T-helper 9 cell (primary cell): Measurements from ENCODE around the gene ACLY.
"Not testable (repeated sequence)": the region's sequence is repeated elsewhere in the genome, so short reads cannot be mapped to it uniquely, and the experiment has no call there.

Experiments used
- DNase-seq: peaks from one replicate; pipeline ENCODE4 v3.0.0-alpha.2; 2020

Gene ACLY

DNA sequence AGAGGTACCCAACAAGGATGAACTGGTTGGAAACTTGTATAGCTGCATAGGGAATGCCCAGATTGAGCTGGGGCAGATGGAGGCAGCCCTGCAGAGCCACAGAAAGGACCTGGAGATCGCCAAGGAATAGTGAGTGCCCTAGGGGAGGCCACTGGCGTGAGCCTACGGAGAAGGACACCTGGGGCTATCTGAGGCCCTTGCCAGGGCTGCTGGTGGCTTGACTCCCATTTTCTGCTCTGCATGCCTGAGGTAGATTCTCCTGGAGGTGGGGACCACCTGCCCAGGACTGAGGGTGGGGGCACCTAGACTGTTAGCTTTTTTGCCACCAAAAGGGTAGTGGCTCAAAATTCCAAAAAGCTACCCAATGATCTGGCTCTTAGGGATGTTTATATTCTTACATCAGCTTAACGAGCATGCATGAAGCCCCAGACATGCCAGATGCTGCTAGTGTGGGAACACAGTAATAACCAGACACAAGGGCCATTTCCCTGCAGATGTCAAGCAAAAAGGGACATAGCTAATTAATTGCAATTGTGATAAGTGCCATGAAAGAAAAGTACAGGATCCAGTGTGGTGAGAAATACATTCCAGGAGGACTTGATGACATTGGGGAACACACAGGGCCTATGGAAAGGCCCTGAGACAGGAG, 20.4 kb upstream of the ACLY start:
- no peak for DNase-seq

DNA sequence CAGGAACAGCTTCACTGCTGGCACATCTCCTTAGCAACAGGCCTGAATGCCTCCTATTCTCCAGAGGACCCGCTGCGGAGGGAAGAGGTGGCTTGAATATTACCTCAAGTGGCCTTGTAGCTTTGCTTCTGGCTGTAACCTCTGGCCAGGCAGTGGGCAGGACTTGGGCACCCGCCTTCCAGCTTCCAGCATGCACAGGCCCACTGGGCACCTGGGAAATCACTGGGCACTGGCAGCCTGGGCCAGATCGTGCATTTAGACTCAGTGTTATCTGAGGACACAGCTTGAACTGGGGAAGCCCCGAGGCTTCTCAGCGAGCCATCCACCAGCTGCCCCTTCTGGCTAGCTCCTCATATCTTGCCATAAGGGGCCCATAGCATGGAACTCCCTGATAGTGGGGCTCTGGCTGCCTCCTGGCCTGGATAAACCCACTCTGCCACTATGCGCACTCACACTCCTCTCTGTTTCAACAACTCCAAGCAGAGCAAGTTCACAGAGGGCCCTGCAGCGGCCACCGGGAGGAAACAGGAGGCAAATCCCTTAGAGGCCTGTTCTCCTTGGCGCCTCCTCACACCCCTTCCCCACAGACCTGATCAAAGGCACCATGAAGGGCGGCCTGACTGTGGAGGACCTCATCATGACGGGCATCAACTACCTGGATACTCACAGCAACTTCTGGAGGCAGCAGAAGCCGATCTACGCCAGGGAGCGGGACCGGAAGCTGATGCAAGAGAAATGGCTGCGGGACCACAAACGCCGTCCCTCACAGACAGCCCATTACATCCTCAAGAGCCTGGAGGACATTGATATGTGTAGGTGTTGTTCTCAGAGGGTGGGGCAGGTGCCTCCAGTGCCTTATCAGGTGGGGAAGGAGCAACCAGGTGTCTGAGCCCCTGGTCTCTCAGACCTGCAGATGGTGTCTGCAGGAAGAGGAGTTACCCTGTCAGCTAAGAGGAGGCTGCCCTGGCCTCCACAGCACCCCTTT, 19.5 kb upstream of the ACLY start:
- DNase-seq = no peak

DNA sequence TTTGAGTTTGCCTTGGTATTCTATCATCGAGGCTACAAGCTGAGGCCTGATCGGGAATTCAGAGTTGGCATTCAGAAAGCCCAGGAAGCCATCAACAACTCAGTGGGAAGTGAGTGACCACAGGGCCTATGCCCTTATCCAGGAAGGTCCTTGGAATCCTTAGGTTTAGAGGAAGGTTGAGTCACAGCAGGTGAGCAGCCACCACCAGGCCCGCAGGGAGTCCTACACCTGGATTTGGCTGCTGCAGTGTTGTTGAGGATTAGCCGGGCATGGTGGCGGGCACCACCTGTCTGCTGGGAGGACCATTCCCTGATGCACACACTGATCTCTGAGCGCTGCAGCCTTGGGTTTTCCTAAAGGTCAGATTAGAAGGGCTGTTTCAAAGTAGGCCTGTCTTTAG, 16.9 kb upstream of the ACLY start:
- DNase-seq = no peak

DNA sequence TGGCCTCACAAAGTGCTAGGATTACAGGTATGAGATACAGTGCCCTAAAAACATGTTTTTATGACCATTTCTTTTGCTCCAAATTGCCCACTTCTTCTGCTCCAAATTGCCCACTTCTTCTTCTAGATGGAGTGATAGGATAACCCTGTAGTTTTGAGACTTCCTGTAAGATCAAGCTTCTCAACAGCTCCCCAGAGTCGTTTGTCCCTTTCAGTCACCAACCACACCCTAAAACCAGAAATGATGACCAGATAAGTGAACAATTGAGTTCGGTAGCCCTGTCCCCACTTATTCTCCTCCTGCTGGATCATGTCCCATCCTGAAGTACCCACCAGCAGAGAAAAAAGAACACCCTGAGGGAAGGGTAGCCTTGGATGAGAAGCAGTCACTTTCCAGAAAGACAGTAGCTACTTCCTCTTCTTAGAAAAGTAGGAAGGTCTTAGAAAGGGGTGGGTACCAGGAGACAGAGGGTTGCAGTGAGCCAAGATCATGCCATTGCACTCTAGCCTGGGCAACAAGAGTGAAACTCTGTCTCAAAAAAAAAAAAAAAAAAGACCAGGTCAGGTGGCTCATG, 14.2 kb upstream of the ACLY start:
- DNase-seq = no peak

DNA sequence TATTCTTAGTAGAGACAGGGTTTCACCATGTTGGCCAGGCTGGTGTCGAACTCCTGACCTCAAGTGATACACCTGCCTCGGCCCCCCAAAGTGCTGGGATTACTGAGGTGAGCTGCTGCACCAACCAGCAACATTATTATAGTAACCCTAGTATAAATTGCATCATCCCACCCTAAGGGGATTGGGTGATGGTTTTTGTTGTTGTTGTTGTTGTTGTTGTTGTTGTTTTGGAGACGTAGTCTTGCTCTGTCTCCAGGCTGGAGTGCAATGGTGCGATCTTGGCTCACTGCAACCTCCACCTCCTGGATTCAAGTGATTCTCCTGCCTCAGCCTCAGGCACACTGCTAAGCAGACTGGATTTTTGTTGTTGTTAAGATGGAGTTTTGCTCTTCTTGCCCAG, 13.0 kb upstream of the ACLY start:
- not testable (repeated sequence) for DNase-seq

DNA sequence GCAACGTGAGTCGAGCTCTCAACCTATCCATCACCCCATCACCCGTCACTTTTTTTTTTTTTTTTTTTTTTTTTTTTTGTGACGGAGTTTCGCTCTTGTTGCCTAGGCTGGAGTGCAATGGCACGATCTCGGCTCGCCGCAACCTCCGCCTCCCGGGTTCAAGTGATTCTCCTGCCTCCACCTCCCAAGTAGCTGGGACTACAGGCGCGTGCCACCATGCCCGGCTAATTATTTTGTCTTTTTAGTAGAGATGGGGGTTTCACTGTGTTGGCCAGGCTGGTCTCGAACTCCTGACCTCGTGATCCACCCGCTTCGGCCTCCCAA, 12.0 kb upstream of the ACLY start:
- DNase-seq = not testable (repeated sequence)

DNA sequence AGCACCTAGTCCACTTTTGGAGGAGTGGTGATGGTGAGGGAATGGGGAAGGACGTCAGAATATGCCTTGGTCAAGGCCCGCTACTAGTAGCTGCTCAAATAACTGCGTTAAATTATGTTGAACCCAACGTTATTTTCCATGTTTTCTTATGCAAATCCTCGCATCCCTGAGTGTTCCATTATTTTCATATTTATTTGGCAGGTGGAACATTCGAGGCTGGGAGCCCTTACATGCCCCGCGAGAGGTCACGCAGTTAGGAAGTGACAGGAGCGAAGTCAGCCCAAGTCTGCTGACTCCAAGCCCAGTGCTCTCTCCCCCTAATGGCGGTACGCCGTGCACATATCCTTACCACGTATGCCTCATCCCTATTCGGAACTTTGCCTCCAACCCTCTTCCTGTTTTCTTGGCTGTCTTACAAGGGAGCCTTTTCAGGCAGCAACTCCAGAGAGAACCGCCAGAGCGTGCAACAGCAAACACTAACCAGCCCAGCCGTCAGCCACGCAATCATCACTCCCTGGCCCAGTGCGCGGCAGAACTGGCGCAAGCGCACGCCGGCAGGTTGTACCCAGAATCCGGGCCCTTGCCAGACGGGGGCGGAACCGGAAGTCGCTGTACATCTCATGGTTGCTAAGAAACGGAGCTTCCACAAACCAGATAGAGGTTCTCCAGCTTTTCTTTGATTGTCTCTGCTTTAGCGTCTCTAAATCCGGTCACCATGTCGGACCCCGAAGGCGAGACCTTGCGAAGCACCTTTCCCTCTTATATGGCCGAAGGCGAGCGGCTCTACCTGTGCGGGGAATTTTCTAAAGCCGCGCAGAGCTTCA, 11.5 kb upstream of the ACLY start, which contains the start of gene ODAD4:
ODAD4 (plus strand) TSS at position 609 of the 824 bp plus-strand sequence; CDS start at position 716, 107 bp downstream.
- peak; percentile 94 for DNase-seq

DNA sequence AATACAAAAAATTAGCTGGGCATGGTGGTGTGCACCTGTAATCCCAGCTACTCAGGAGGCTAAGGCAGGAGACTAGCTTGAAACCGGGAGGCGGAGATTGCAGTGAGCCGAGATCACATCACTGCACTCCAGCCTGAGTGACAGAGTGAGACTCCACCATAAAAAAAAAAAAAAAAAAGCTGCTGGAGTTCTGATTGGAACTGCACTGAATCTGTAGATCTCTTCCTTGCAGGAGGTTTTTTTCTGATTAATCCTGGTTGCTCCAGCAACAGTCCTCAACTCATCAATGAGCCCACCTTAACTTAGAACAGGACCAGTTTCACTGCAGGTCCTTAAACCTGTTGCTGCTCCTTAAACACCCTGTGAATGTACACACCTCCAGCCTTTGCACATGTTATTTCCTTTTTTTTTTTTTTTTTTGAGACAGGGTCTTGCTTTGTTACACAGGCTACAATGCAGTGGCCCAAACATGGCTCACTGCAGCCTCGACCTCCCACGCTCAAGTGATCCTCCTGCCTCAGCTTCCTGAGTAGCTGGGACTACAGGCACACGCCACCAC, 10.0 kb upstream of the ACLY start:
- no peak for DNase-seq

DNA sequence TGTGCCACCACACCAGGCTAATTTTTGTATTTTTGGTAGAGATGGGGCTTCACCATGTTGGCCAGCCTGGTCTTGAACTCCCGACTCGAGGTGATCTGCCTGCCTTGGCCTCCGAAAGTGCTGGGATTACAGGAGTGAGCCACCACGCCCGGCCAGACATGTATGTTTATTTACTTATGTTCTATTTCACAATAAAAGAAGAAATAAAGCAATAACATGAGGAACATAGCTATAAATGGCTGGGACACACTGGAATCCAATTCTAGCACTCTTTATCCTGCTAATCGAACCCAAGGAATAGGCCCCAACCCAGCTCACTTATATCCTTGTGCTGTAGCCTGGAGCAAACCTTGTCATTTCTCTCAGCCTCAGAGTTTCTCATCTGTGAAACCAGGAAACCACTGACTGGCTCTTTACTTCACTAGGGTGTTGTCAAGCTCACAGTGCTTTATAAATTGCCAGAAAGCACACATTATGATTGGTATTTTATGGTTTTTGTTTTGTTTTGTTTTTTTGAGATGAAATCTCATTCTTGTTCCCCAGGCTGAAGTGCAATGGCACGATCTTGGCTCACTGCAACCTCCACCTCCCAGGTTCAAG, 7.3 kb upstream of the ACLY start:
- DNase-seq = no peak

DNA sequence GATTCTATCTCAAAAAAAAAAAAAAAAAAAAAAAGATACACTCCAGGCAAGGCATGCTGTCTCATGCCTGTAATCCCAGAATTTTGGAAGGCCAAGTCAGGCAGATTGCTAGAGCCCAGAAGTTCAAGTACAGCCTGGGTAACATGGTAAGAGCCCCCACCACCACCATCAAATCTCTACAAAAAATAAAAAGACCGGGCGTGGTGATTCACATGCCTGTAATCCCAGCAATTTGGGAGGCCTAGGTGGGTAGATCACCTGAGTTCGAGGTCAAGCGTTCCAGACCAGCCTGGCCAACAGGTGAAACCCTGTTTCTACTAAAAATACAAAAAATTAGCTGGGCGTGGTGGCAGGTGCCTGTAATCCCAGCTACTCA, 1.8 kb upstream of the ACLY start:
- DNase-seq = no peak

DNA sequence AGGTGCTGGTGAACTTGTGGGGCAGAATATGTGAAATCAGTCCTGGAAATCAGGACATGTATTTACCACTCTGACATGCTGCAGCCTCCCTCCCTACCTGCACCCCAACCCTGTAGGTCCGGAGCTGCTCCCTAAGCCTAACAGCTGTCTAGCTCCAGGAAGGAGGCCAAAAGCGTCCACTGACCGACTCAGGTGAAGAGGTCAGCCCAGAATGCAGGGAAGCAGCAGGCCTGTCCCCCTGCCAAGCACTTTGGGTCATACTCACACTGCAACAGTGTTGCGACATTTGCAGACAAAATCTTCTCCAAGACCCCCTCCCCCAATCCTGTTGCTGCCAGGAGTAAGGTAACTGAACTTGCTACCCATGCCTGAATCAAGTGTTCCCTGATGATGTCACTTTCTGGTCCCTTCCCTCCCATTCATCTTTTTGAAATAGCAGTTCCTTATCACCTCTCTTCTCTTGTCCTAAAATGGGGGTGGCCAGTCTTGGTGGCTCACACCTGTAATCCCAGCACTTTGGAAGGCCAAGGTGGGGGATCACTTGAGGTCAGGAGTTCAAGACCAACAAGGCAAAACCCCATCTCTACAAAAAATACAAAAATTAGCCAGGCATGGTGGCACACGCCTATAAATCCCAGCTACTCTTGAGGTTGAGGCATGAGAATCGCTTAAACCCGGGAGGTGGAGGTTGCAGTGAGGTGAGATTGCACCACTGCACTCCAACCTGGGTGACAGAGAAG, 1.3 kb upstream of the ACLY start:
- DNase-seq = no peak

DNA sequence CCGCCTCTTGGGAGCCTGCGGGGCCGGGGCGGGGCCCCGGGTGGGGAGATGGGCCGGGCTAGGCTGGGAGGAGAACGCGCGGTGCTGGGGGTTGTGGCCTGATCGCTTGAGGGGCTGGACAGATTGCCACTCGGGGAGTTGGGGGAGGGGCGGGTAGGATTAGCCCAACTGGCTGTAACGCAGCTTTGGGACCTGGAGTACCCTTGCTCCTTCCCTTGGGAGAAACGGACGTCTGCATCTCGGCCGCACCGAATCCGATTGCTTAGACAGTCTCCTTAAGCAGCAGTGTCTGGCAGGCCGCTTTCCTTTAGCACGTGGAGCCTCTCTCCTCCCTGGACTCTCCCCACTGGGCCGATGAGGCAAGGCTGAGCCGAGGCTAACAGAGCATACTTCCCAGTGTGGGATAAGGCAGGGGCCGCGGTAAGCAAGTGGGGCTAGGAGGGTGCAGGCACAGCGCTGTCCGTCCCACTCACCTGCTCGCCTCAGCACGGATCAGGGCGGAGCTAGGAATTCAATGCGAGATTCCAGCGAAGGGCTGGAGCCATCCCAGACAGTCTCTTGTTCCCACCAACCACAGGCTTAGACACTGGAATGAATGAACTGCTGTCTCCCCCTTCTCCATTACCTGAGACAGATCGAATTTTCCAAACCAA, 540 bp upstream of the ACLY start:
- no peak for DNase-seq

DNA sequence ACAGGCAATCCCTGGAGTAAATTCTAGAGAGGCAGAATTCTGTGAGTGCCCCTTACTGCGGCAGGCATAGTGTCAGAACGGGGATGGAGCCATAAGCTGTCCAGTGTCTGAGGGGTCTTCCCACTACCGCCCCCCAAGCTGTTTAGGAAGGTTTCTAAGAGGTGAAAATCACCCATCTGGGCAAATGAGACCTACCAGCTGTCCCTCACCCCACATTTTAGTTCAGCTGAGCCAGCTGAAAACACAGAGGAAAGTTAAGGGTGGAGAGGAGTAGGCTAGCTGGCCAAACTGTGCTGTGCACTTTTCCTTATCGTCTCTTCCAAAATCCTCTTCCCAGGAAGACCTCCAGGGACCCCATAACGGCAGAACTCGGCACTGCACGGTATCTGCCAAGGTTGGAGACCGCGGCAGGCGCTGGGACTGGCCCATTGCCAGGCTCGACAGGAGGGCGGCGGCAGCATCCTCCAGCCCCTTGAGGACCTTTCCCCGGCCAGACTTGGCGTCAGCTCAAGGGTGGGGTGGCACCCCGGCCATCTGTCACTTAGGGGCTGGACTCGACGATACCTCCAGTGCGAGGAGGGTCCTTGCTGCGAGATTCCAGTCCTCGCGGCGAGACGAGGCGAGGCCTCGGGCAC, 955 bp downstream of the ACLY start:
- DNase-seq = peak; percentile 45

DNA sequence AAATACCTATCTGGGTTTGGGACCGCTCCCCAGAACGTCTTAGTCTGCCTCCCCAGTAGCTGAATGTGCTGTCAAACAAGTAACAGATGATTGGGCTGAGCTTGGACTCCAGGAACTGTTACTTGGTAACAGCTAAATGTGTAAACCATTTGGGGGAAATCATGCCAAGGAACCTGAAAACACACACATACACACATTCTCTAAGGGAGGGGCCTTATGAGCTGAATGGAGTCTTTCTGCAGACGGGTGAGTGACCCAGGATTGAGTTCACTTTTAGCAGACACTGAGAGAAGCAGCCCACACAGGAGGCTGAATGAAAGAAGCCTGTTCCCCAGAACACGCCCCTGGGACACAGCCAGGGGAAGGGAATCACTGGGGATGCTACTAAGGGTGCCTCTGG, 1.6 kb downstream of the ACLY start:
- DNase-seq = no peak

DNA sequence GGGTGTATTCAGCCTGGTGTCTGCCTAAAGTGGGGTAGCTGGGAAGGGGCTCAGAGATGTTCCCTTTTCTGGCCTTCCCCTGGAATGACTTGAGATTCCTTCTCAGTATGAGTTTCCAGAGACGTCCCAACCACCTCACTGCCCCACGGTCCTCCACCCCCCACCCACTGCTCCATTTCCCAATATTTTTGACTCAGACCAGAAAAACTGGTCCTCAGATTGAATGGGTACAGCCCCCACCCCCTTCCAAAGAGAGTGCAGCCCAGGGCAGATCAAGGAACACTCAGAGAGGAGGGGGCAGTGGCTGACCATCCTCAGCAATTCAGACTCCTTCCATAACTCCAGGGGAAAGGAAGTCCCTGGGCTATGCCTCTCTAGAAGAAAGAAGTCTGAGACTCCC, 3.2 kb downstream of the ACLY start:
- DNase-seq = no peak

DNA sequence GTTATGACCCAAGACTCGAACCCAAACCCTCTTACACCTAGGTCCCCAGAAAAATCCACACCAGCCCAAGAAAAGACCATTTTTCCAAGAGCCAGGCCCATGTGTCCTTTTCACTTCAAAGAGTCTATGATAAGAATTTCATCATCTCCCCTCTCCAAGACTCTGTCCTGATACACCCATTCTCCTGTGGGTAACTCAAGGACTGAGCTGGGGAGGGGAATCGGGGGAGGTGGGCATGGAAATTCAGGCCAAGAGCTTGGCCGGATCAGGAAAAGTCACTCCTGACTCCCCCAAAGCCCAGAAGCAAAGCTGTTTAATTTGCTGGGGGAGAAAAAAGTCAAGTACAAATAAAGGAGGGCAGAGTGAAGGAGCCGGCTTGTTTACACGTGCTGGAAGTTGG, 3.7 kb downstream of the ACLY start:
- DNase-seq = no peak

DNA sequence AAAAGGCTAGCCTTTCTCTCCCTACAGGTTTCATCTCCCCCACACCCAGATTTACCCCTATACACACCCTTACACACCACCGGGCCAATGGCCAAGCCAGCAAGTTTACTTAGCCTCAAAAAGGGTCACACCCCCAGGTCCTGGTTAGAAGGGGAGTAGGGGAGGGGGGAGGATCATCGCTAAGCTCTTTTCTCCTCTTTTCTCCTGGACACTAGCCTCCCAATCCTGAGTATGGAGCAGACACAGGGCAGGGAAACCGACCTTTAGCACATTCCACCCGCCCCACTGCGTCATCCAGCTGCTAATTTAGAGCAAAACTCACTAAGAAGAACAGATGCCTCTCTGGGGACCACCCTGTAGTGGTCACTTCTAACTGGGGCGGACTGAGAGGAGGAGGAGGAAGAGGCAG, 4.4 kb downstream of the ACLY start:
- DNase-seq = no peak

DNA sequence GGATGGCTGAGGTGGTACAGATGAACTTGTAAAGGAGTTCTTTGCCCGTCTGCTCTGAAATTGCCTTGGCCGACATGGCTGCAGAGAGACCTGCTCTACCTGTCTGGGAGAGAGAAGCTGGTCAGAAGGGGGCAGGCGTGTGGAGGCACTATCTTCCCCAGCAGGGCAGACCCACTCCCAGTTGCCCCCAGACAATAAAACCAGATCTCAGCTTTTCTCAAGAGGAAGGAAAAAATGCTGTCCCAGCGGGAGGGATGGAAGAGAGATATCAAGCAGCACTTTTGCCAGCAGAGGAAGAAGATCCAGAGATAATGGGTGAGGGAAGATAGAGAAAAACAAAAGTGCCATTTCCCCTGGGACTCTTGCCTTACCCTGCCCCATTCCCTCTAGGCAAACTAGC, 5.0 kb downstream of the ACLY start:
- DNase-seq = no peak

DNA sequence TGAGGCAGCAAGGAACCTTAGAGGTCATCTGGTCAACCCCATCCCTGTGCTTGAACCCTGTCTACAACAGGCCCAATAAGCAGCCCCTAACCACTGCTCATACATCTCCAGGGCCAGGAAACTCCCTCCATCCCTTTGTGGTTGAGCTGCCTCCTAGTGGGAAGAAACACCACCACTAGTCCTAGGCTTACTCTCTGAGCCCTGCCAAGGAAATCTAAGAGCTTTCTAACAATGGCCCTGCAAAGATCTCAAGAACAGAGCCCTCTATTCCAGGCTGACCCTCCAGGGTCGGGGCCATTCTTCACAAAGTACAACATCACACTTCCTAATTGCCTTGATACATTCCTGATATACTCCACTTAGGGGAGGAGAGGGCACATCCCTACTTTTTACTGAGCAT, 5.8 kb downstream of the ACLY start:
- no peak for DNase-seq

DNA sequence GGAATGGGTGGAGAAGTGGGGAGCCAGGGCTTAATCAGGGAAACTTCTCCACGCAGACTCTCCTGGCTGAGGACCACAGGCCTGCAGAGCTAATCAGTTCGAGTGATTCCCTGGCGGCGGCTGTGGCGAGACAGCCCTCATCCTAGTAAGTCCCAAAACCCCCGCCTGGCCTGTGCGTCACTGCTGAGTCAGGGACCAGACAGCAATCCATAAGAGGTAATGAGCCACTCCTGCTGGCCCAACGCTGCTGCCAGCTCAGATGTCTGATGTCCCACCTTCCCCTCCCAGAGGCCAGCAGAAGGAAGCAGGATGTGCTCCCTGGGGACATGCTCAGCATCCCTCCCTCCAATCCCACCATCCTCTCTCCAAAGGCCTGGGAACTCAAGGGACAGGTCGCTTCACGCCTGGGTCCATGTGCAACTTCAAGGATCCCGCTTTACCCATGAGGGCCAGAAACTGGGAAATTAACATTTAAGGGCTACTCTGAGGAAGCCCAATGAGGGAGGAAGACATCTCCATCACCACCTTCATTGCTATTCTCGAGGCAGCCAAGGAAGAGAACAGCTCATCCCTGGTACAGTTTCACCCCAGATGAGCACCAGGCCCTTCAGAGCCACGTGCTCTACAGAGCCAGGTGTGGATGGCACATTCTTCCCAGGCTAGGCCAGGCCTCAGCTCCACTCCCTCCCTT, 7.9 kb downstream of the ACLY start:
- DNase-seq = no peak
